HL-60/S4 treated with retinoic acid at 250 ng/mL for 4 days and 3 days (cell line): Measurements from ENCODE around the gene EIF2AK3.
"Not testable (repeated sequence)": the region's sequence is repeated elsewhere in the genome, so short reads cannot be mapped to it uniquely, and the experiment has no call there.

ENCODE experiments used
- in situ Hi-C: fragments of 300-500 bp; cut with MboI; formaldehyde crosslinking; loops from 2 replicates; pipeline ENCODE4 v1.7.0; 2022; ENCODE audit warnings: low sequenced_read_pairs

Gene EIF2AK3

DNA sequence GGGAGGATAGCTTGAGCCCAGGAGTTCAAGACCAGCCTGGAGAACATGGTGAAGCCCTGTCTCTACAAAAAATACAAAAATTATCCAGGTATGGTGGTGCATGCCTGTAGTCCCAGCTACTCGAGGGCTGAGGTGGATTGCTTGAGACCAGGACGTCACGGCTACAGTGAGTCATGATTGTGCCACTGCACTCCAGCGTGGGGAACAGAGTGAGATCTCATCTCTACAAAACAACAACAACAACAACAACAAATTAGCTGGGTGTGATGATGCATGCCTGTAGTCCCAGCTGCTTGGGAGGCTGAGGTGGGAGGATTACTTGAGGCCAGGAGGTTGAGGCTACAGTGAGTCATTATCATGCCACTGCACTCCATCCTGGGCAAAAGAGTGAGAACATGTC, 81.0 kb downstream of the EIF2AK3 start:
- in situ Hi-C loops = not testable (repeated sequence)

GRCh38 chr2:88545118-88545517, 82.1 kb downstream of the EIF2AK3 start:
- in situ Hi-C loops = no loop called here

GRCh38 chr2:88543541-88544057, 83.7 kb downstream of the EIF2AK3 start:
- in situ Hi-C loops = no loop called here

DNA sequence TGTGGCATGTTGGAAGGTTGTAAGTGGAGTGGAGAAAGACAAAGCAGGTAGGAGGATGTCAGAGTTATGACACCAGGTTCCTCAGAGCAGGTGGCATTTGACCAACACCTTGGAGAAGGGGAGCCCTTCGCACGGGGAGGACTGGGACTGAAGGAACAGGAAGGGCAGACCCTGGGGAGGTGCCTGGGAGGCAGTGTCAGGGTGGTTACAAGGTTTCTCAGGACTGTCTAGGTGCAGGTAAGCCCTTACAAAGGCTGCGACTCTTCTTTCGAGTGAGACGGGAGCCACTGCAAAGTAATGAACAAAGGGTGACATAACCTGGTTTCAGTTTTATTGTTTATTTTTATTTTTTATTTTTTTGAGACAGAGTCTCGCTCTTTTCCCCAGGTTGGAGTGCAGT, 84.6 kb downstream of the EIF2AK3 start:
- in situ Hi-C loops = no loop called here

- in situ Hi-C loops = no loop called here
These were observed 86.9 kb downstream of the EIF2AK3 start for GRCh38 chr2:88540346-88540745.

- in situ Hi-C loops = no loop called here
These were observed 88.8 kb downstream of the EIF2AK3 start for GRCh38 chr2:88538362-88538917.

- in situ Hi-C loops = no loop called here
These were observed 89.6 kb downstream of the EIF2AK3 start for GRCh38 chr2:88537640-88538039.

- in situ Hi-C loops = no loop called here
These were observed 97.2 kb downstream of the EIF2AK3 start for GRCh38 chr2:88530081-88530480.

GRCh38 chr2:88521445-88522073, 105.7 kb downstream of the EIF2AK3 start:
- in situ Hi-C loops = no loop called here

DNA sequence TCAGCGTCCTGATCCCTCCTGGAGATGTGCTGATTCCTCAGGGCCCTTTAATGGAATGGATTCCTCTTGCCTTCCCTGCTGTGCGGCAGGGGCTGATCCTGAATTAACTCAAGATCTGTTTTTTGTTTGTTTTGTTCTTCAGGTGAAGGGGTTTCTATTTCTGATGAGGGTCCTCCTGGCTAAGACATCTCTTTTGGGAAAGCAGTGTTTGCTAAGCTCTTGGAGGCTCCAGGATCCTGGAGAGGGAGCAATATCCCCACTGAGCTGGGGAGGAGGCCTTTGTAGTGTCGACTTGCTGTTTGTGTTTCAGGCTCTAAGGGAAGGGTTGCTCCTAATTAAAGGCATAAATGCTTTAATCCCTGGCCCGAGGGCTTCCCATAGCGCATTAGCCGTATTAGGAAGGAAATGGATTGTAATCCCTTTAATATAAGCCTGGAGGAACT, 109.5 kb downstream of the EIF2AK3 start:
- in situ Hi-C loops = no loop called here
